Transverse colon (tissue), 4 donors: ENCODE measurements around the gene NUP133. TPM values are rescaled to one million over a fixed set of nuclear protein-coding genes. Genes with fewer than 3 reads are reported as not detected.

Source experiments
- DNase-seq: peaks from one replicate; pipeline ENCODE4 v3.0.0-alpha.2; 2019
- H3K27ac ChIP-seq, 4 donors: fragments of 200-600 bp; sonication (generic); 2 replicates each; pipeline ENCODE4 v1.5.1; 2016 to 2018; ENCODE audit warnings: inconsistent platforms in 4 of 4
- H3K27me3 ChIP-seq: fragments of 200-600 bp; sonication (generic); 2 replicates; pipeline ENCODE4 v1.5.1; 2017; ENCODE audit warnings: inconsistent platforms
- H3K36me3 ChIP-seq, 4 donors: fragments of 200-600 bp; sonication (generic); 2 replicates each; pipeline ENCODE4 v1.5.1; 2017 to 2019; ENCODE audit warnings: inconsistent platforms in 4 of 4
- H3K4me1 ChIP-seq, 4 donors: fragments of 200-600 bp; sonication (generic); 2 replicates each; pipeline ENCODE4 v1.5.1; 2017 to 2020; ENCODE audit warnings: inconsistent platforms in 4 of 4
- H3K4me3 ChIP-seq, 4 donors: fragments of 200-600 bp; sonication (generic); 1 replicate in 1 of 4; 2 replicates in 3 of 4; pipeline versions ENCODE4 v1.5.1 to v1.6.1; 2017 to 2019; ENCODE audit warnings: inconsistent platforms in 4 of 4
- H3K9me3 ChIP-seq, 2 donors: fragments of 200-600 bp; sonication (generic); 2 replicates each; pipeline ENCODE4 v1.5.1; 2017 to 2019; ENCODE audit warnings: inconsistent platforms in 2 of 2
- CTCF ChIP-seq, 5 experiments: fragments of 200-600 bp in 3 of 5; fragments of 450-650 bp in 2 of 5; sonication (generic) in 3 of 5; IDR thresholded peaks; 1 replicate in 2 of 5; 2 replicates in 3 of 5; pipeline ENCODE4 v1.5.1; 2016 to 2017; ENCODE audit warnings: antibody characterized with exemption in 5 of 5, inconsistent platforms in 3 of 5, mild to moderate bottlenecking in 2 of 5, moderate library complexity in 1 of 5
- EP300 ChIP-seq: sonication (generic); formaldehyde crosslinking; IDR thresholded peaks from one replicate; pipeline ENCODE4 v1.6.1; 2017; ENCODE audit warnings: antibody characterized with exemption, low read depth
- POLR2A ChIP-seq: fragments of 450-650 bp; IDR thresholded peaks from one replicate; pipeline ENCODE4 v1.6.1; 2016; ENCODE audit warnings: antibody characterized with exemption, mild to moderate bottlenecking, moderate library complexity
- POLR2AphosphoS5 ChIP-seq, 3 donors: sonication (generic); formaldehyde crosslinking; IDR thresholded peaks; one replicate each; pipeline ENCODE4 v1.6.1; 2016; ENCODE audit warnings: antibody characterized with exemption in 3 of 3
- WGBS, 2 donors: methylation state at CpG; one replicate each; pipeline ENCODE4 v1.1.5; 2018; ENCODE audit warnings: low coverage in 1 of 2; 5-methylcytosine and 5-hydroxymethylcytosine counted together
- in situ Hi-C, 4 donors: fragments of 200-750 bp; cut with MboI; loops; one replicate each; pipeline versions ENCODE4 v1.15.0 to v1.15.1; 2017; ENCODE audit warnings: low sequenced_read_pairs in 3 of 4, low pct_ligation_motif_present in 1 of 4, low pct_unique_long_range_greater_than_20kb in 1 of 4
- intact Hi-C: fragments of 100-400 bp; cut with DNase I; formaldehyde crosslinking; loops from one replicate; pipeline ENCODE4 v1.15.1; 2023; ENCODE audit warnings: low total_unique reads
- total RNA-seq, 4 donors: library from RNA; depleted of rRNA; stranded (reverse); fragments of >200 nt; gene quantifications; one replicate each; pipeline ENCODE4 v1.1.0, GENCODE V29; 2016

The NUP133 gene
- total RNA-seq, 4 donors from 2014 or later, result 14.6 to 118 (median 22.9) TPM

- Histone ChIP-seq H3K27ac (no peak overlapping the region), H3K4me1 (no peaks in the 10 kb centered on the region), H3K9me3 (no peaks in the 10 kb centered on the region), H3K27me3 (no peaks in the 10 kb centered on the region), H3K4me3 (no peak overlapping the region), H3K36me3 (peaks cover 0 to 43% (median 18%) of the 10 kb centered on the region in 4 donors)
- TF ChIP-seq POLR2AphosphoS5 (IDR thresholded peaks at IDR 0.05) (no peak), POLR2A (no peak), EP300 (no peak), CTCF (IDR thresholded peaks at IDR 0.05) (no peak)
- in situ Hi-C loops (no loop called here), intact Hi-C loops (loop anchor here (10.0 kb wide), 1 partner anchor 1930 kb away; no protein-coding TSS in a partner anchor)
- no peak for DNase-seq
- WGBS, 2 donors, result 82% methylated on average over 1 of the region's 1 CpG; no CpG with 5 or more reads in 1 of the 2 donors
These were observed 36.4 kb upstream of the NUP133 start for GRCh38 chr1:229544587-229544986.

GRCh38 chr1:229539863-229540506 lies 31.8 kb upstream of the NUP133 start:
- DNase-seq, result no peak
- in situ Hi-C loops, result no loop called here
- intact Hi-C loops, result loop anchor here (10.0 kb wide), 1 partner anchor 1935 kb away; no protein-coding TSS in a partner anchor
- Histone ChIP-seq H3K27me3 (no peaks in the 10 kb centered on the region), H3K9me3 (no peaks in the 10 kb centered on the region), H3K4me3 (no peak overlapping the region), H3K4me1 (no peaks in the 10 kb centered on the region), H3K27ac (no peak overlapping the region), H3K36me3 (peaks cover 0 to 35% (median 16%) of the 10 kb centered on the region in 4 donors)
- TF ChIP-seq POLR2AphosphoS5 (IDR thresholded peaks at IDR 0.05), result no peak
- 88 to 90% methylated on average over 5 to 6 of the region's 6 CpGs for WGBS, 2 donors

- intact Hi-C loops, result no loop called here
- in situ Hi-C loops, result no loop called here
- Histone ChIP-seq H3K27ac (no peak overlapping the region), H3K36me3 (peaks cover 0 to 35% (median 11%) of the 10 kb centered on the region in 4 donors), H3K4me3 (no peak overlapping the region), H3K4me1 (no peaks in the 10 kb centered on the region), H3K9me3 (no peaks in the 10 kb centered on the region), H3K27me3 (no peaks in the 10 kb centered on the region)
- no peak for TF ChIP-seq POLR2AphosphoS5 (IDR thresholded peaks at IDR 0.05)
- 92 to 98% methylated on average over 4 to 5 of the region's 5 CpGs for WGBS, 2 donors
- no peak for DNase-seq
These were observed 30.8 kb upstream of the NUP133 start for GRCh38 chr1:229538945-229539344.

- intact Hi-C loops, result no loop called here
- Histone ChIP-seq H3K36me3 (peaks cover 0 to 39% (median 13%) of the 10 kb centered on the region in 4 donors), H3K27me3 (no peaks in the 10 kb centered on the region), H3K4me3 (no peak overlapping the region), H3K4me1 (no peaks in the 10 kb centered on the region), H3K27ac (no peak overlapping the region), H3K9me3 (no peaks in the 10 kb centered on the region)
- in situ Hi-C loops, result no loop called here
- WGBS, 2 donors, result 62 to 77% methylated on average over 2 to 4 of the region's 4 CpGs
- no peak for TF ChIP-seq POLR2A
- TF ChIP-seq EP300, result no peak
- TF ChIP-seq CTCF (IDR thresholded peaks at IDR 0.05), result no peak
- no peak for TF ChIP-seq POLR2AphosphoS5 (IDR thresholded peaks at IDR 0.05)
- no peak for DNase-seq
These were observed 29.8 kb upstream of the NUP133 start for GRCh38 chr1:229537894-229538293.

- no peak overlapping the region for H3K4me3 ChIP-seq
- no peak for DNase-seq
- H3K4me1 ChIP-seq, result no peaks in the 10 kb centered on the region
- no peak overlapping the region for H3K27ac ChIP-seq
- peaks cover 0 to 46% (median 17%) of the 10 kb centered on the region in 4 donors for H3K36me3 ChIP-seq
- no peak for TF ChIP-seq POLR2AphosphoS5 (IDR thresholded peaks at IDR 0.05)
- no peak for TF ChIP-seq EP300
- TF ChIP-seq CTCF (IDR thresholded peaks at IDR 0.05), result no peak
- TF ChIP-seq POLR2A, result no peak
- in situ Hi-C loops (no loop called here), intact Hi-C loops (no loop called here)
- no peaks in the 10 kb centered on the region for H3K27me3 ChIP-seq
- H3K9me3 ChIP-seq, result no peaks in the 10 kb centered on the region
These were observed 28.8 kb upstream of the NUP133 start for GRCh38 chr1:229536982-229537381.
